GM12878 (cell line): ENCODE measurements around the gene CENPP. TPM values are rescaled to one million over a fixed set of nuclear protein-coding genes. Genes with fewer than 3 reads are reported as not detected.

Source experiments
- ATAC-seq: fragments of 200-7000 bp; cut with Tn5 transposase; 3 replicates; pipeline ENCODE4 v1.9.1; 2020; ENCODE audit warnings: mild to moderate bottlenecking, moderate library complexity
- BruUV-seq: library from RNA; stranded (reverse); fragments of 400-500 nt; replicated peaks from 2 replicates; lab custom pipeline; 2021; lab: Mats Ljungman, UMichigan
- CTCF ChIA-PET: fragments of 300-600 bp; sonication (Branson Sonifier 250); formaldehyde crosslinking; extraction: SDS; loops from one replicate; lab custom pipeline; 2021; ENCODE audit warnings: inconsistent platforms; lab: Yijun Ruan, JAX
- POLR2A ChIA-PET: fragments of 350-600 bp; formaldehyde crosslinking; extraction: SDS; loops from one replicate; lab custom pipeline; 2021; ENCODE audit warnings: inconsistent platforms; lab: Charles Lee
- RAD21 ChIA-PET: fragments of 300-600 bp; sonication (Branson Sonifier 250); formaldehyde crosslinking; loops from one replicate; lab custom pipeline; 2023; ENCODE audit warnings: antibody characterized with exemption; ENCODE audit not compliant: unreplicated experiment; lab: Charles Lee
- SMC1A ChIA-PET: fragments of 300-600 bp; sonication (Branson Sonifier 250); formaldehyde crosslinking; loops from one replicate; lab custom pipeline; 2023; ENCODE audit not compliant: unreplicated experiment, uncharacterized antibody; lab: Charles Lee
- DNase-seq: peaks from one replicate; pipeline ENCODE4 v3.0.0-alpha.2; 2011; ENCODE audit warnings: low read depth, low spot score
- FAIRE-seq: peaks from 3 replicates; lab custom pipeline; 2011; peaks lifted over from hg19 to GRCh38; lab: Jason Lieb, UNC
- H2AFZ ChIP-seq: 2 replicates; pipeline ENCODE4 v1.6.0; 2011; ENCODE audit warnings: low read depth, low read length, control low read depth; ENCODE audit not compliant: control insufficient read depth
- H3K27ac ChIP-seq: 2 replicates; pipeline ENCODE4 v1.5.1; 2011; ENCODE audit warnings: control low read depth; ENCODE audit not compliant: control insufficient read depth, insufficient read depth
- H3K27me3 ChIP-seq, 2 experiments: replicated peaks in 1 of 2; 2 replicates each; pipeline versions ENCODE4 v1.6.0 to v1.6.1; 2011; ENCODE audit warnings: low read length in 1 of 2; ENCODE audit not compliant: control insufficient read depth in 2 of 2, insufficient read depth in 2 of 2
- H3K36me3 ChIP-seq, 2 experiments: 2 replicates each; pipeline ENCODE4 v1.5.1; 2011; ENCODE audit warnings: low read length in 1 of 2; ENCODE audit not compliant: control insufficient read depth in 2 of 2, insufficient read depth in 2 of 2
- H3K4me1 ChIP-seq: 2 replicates; pipeline ENCODE4 v1.6.1; 2011; ENCODE audit warnings: mild to moderate bottlenecking, low read length, moderate library complexity, mixed read lengths; ENCODE audit not compliant: control insufficient read depth, insufficient read depth
- H3K4me2 ChIP-seq: 2 replicates; pipeline ENCODE4 v1.6.0; 2011; ENCODE audit warnings: control low read depth; ENCODE audit not compliant: control insufficient read depth, insufficient read depth
- H3K4me3 ChIP-seq: fragments of 200-600 bp; sonication (generic); 2 replicates; pipeline ENCODE4 v1.5.1; 2016
- H3K79me2 ChIP-seq: 2 replicates; pipeline ENCODE4 v1.6.0; 2011; ENCODE audit warnings: low read length; ENCODE audit not compliant: control insufficient read depth, insufficient read depth
- H3K9ac ChIP-seq: 2 replicates; pipeline ENCODE4 v1.8.0; 2011; ENCODE audit warnings: low read length, control low read depth, mixed read lengths; ENCODE audit not compliant: control insufficient read depth, insufficient read depth
- H3K9me3 ChIP-seq: replicated peaks from 3 replicates; pipeline ENCODE4 v1.5.1; 2011; ENCODE audit warnings: mild to moderate bottlenecking, low read length; ENCODE audit not compliant: control insufficient read depth, insufficient read depth
- H4K20me1 ChIP-seq: 2 replicates; pipeline ENCODE4 v1.6.0; 2011; ENCODE audit not compliant: control insufficient read depth, insufficient read depth
- EGR1 ChIP-seq, 2 experiments: IDR thresholded peaks; 1 replicate in 1 of 2; 2 replicates in 1 of 2; pipeline ENCODE4 v1.6.1; 2011 to 2012; ENCODE audit warnings: low read depth in 2 of 2, low read length in 2 of 2, borderline replicate concordance in 1 of 2, mild to moderate bottlenecking in 1 of 2, moderate library complexity in 1 of 2
- EZH2 ChIP-seq: IDR thresholded peaks from 2 replicates; pipeline ENCODE4 v1.6.1; 2012; ENCODE audit warnings: low read depth, mild to moderate bottlenecking, control low read depth, inconsistent platforms, low read length, borderline replicate concordance; ENCODE audit not compliant: control insufficient read depth
- IKZF2 ChIP-seq, 2 experiments: fragments of 450-650 bp; IDR thresholded peaks; 2 replicates each; pipeline ENCODE4 v1.6.1; 2017; ENCODE audit warnings: mild to moderate bottlenecking in 2 of 2, moderate library complexity in 2 of 2
- KAT2A ChIP-seq: conservative IDR thresholded peaks from 2 replicates; pipeline ENCODE4 v1.6.1; 2011; ENCODE audit warnings: low read depth, low read length; ENCODE audit not compliant: control insufficient read depth
- MEF2B ChIP-seq: fragments of 450-650 bp; IDR thresholded peaks from 2 replicates; pipeline ENCODE4 v1.6.1; 2018; ENCODE audit warnings: mild to moderate bottlenecking, moderate library complexity; ENCODE audit not compliant: partially characterized antibody, poor library complexity, severe bottlenecking
- NBN ChIP-seq: fragments of 450-650 bp; IDR thresholded peaks from 2 replicates; pipeline ENCODE4 v1.6.1; 2016
- NFYB ChIP-seq: IDR thresholded peaks from 2 replicates; pipeline ENCODE4 v1.6.1; 2011; ENCODE audit warnings: low read depth, mild to moderate bottlenecking, low read length, improper control_type of control experiment, moderate library complexity; ENCODE audit not compliant: insufficient read depth
- RUNX3 ChIP-seq: IDR thresholded peaks from 2 replicates; pipeline ENCODE4 v1.6.1; 2012; ENCODE audit warnings: low read length, inconsistent platforms
- SMC3 ChIP-seq: IDR thresholded peaks from 2 replicates; pipeline ENCODE4 v1.6.1; 2011; ENCODE audit warnings: low read length, improper control_type of control experiment, borderline replicate concordance
- SREBF1 ChIP-seq: IDR thresholded peaks from 2 replicates; pipeline ENCODE4 v1.6.1; 2012; ENCODE audit warnings: mild to moderate bottlenecking, low read length
- STAT3 ChIP-seq: IDR thresholded peaks from 2 replicates; pipeline ENCODE4 v1.6.1; 2011; ENCODE audit warnings: low read depth, low read length, improper control_type of control experiment
- TCF12 ChIP-seq: IDR thresholded peaks from 2 replicates; pipeline ENCODE4 v1.6.1; 2011; ENCODE audit warnings: low read depth, mild to moderate bottlenecking, low read length
- ZBTB33 ChIP-seq: fragments of 450-650 bp; IDR thresholded peaks from 2 replicates; pipeline ENCODE4 v1.6.1; 2017; ENCODE audit warnings: mild to moderate bottlenecking
- ZNF207 ChIP-seq: fragments of 450-650 bp; IDR thresholded peaks from 2 replicates; pipeline ENCODE4 v1.6.1; 2014; ENCODE audit warnings: antibody characterized with exemption, mild to moderate bottlenecking, borderline replicate concordance
- ZNF274 ChIP-seq: IDR thresholded peaks from one replicate; pipeline ENCODE4 v1.8.0; 2011; ENCODE audit not compliant: insufficient read length, insufficient read depth
- WGBS: methylation state at CpG from one replicate; pipeline ENCODE4 v1.1.6; 2016; ENCODE audit warnings: low lambda C conversion rate; ENCODE audit not compliant: insufficient replicate concordance, insufficient coverage; ENCODE audit errors: missing lambda C conversion rate; 5-methylcytosine and 5-hydroxymethylcytosine counted together
- in situ Hi-C: fragments of 300-500 bp; cut with MboI; formaldehyde crosslinking; loops from 9 replicates; pipeline ENCODE4 v1.14.3; 2018; ENCODE audit warnings: mixed read lengths
- intact Hi-C: fragments of 100-400 bp; cut with micrococcal nuclease; formaldehyde crosslinking; loops from one replicate; pipeline ENCODE4 v1.14.2; 2022; ENCODE audit not compliant: unreplicated experiment
- polyA plus RNA-seq, 11 experiments: library from polyadenylated mRNA; depleted of rRNA in 4 of 11; unstranded in 6 of 11; stranded (reverse) in 5 of 11; fragments of >200 nt; fragmentation: Nextera tagmentation in 4 of 11; fragmentation: Illumina TruSeq in 1 of 11; extraction: Ambion mirVana in 4 of 11; extraction: Trizol in 1 of 11; gene quantifications; 1 replicate in 1 of 11; 2 replicates in 10 of 11; pipeline versions ENCODE4 v1.2.1 to v1.2.3, GENCODE V29; 2011 to 2016; ENCODE audit warnings: inconsistent platforms in 2 of 11, missing spikeins in 2 of 11, low read depth in 1 of 11
- total RNA-seq, 4 experiments: library from RNA; depleted of rRNA in 3 of 4; stranded (reverse); fragments of >200 nt in 3 of 4; fragmentation: Illumina TruSeq in 1 of 4; extraction: Trizol in 1 of 4; gene quantifications; 2 replicates each; pipeline versions ENCODE4 v1.2.1 to v1.2.3, GENCODE V29; 2013 to 2021
- TF ChIP-seq, protein P1 (sequence below): fragments of 450-650 bp; IDR thresholded peaks from 2 replicates; pipeline ENCODE4 v1.6.1; 2014; ENCODE audit warnings: mild to moderate bottlenecking
- TF ChIP-seq, protein P2 (sequence below): IDR thresholded peaks from 2 replicates; pipeline ENCODE4 v1.6.1; 2012; ENCODE audit warnings: low read depth, low read length, improper control_type of control experiment
- TF ChIP-seq, protein P3 (sequence below): fragments of 150-350 bp; IDR thresholded peaks from 2 replicates; pipeline ENCODE4 v1.6.1; 2016; ENCODE audit warnings: low read depth, low read length

Gene CENPP
- total and polyA plus RNA-seq, 10 of the 15 experiments (the other 5 are each of a cell fraction or from before 2014, with no cell fraction given), result 9.4 to 31.4 (median 19.8) TPM

DNA sequence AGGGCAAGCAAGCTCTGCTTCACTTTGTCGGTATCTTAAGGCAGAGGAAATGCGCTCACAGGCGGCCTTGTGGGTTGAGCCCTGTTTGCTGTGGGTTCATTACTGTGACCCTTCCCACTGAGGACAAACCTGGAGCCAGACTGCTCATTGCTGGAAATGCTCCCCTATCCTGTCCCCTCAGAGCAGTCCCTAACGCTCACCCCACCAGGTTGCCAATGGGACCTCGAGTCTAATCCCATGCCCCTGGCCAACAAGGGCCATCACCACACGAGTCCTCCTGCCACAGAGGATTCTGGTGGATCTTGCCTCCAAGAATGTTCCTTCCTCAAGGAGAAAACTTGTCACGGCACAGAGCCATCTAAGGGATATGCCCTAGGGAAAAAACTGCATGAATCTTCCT lies 329.6 kb downstream of the CENPP start:
- WGBS, result 98% methylated on average over 7 of the region's 7 CpGs
- CTCF ChIA-PET, result no interaction called here
- TF ChIP-seq ZNF274 (no peak), ZBTB33 (no peak), NBN (no peak), STAT3 (no peak), MEF2B (no peak), IKZF2 (IDR thresholded peaks at IDR 0.05) (no peak), EGR1 (IDR thresholded peaks at IDR 0.05; ENCODE audit: borderline replicate concordance in 1 of 2, low read depth in 2 of 2, low read length in 2 of 2) (no peak), SREBF1 (no peak), EZH2 (no peak), KAT2A (no peak), SMC3 (no peak), RUNX3 (no peak), ZNF207 (no peak), NFYB (no peak), TCF12 (no peak)
- TF ChIP-seq, protein P1, sequence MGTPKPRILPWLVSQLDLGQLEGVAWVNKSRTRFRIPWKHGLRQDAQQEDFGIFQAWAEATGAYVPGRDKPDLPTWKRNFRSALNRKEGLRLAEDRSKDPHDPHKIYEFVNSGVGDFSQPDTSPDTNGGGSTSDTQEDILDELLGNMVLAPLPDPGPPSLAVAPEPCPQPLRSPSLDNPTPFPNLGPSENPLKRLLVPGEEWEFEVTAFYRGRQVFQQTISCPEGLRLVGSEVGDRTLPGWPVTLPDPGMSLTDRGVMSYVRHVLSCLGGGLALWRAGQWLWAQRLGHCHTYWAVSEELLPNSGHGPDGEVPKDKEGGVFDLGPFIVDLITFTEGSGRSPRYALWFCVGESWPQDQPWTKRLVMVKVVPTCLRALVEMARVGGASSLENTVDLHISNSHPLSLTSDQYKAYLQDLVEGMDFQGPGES, result no peak
- TF ChIP-seq, protein P2, sequence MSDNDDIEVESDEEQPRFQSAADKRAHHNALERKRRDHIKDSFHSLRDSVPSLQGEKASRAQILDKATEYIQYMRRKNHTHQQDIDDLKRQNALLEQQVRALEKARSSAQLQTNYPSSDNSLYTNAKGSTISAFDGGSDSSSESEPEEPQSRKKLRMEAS, result no peak
- TF ChIP-seq, protein P3, sequence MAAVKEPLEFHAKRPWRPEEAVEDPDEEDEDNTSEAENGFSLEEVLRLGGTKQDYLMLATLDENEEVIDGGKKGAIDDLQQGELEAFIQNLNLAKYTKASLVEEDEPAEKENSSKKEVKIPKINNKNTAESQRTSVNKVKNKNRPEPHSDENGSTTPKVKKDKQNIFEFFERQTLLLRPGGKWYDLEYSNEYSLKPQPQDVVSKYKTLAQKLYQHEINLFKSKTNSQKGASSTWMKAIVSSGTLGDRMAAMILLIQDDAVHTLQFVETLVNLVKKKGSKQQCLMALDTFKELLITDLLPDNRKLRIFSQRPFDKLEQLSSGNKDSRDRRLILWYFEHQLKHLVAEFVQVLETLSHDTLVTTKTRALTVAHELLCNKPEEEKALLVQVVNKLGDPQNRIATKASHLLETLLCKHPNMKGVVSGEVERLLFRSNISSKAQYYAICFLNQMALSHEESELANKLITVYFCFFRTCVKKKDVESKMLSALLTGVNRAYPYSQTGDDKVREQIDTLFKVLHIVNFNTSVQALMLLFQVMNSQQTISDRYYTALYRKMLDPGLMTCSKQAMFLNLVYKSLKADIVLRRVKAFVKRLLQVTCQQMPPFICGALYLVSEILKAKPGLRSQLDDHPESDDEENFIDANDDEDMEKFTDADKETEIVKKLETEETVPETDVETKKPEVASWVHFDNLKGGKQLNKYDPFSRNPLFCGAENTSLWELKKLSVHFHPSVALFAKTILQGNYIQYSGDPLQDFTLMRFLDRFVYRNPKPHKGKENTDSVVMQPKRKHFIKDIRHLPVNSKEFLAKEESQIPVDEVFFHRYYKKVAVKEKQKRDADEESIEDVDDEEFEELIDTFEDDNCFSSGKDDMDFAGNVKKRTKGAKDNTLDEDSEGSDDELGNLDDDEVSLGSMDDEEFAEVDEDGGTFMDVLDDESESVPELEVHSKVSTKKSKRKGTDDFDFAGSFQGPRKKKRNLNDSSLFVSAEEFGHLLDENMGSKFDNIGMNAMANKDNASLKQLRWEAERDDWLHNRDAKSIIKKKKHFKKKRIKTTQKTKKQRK, result no peak
- TF ChIP-seq, all 136 proteins: peak for 0
- H3K79me2 ChIP-seq, result no peaks in the 10 kb centered on the region
- no TSS peak for BruUV-seq
- no peaks in the 10 kb centered on the region; the same call in 1 of the 2 replicates for H3K4me1 ChIP-seq
- H3K9me3 ChIP-seq, result no peaks in the 10 kb centered on the region
- no peak overlapping the region for H2AFZ ChIP-seq
- peaks cover 4% of the 10 kb centered on the region; the same call in 1 of the 2 replicates for H4K20me1 ChIP-seq
- no peak for DNase-seq
- H3K9ac ChIP-seq, result no peak overlapping the region
- in situ Hi-C loops (no loop called here), intact Hi-C loops (no loop called here)
- H3K4me3 ChIP-seq, result no peak overlapping the region
- RAD21 ChIA-PET, result no interaction called here
- H3K27ac ChIP-seq, result no peak overlapping the region
- no peak for ATAC-seq
- POLR2A ChIA-PET, result no interaction called here
- FAIRE-seq, result no peak
- H3K27me3 ChIP-seq, result no peaks in the 10 kb centered on the region
- peaks cover 9 to 32% of the 10 kb centered on the region in 2 experiments for H3K36me3 ChIP-seq
- H3K4me2 ChIP-seq, result no peak overlapping the region
- SMC1A ChIA-PET, result no interaction called here
